GM23248 (cell line): ENCODE results near the gene ABCG5. TPM values are rescaled to one million over a fixed set of nuclear protein-coding genes. Genes with fewer than 3 reads are reported as not detected.

Experiments
- DNase-seq: peaks from one replicate; pipeline ENCODE4 v3.0.0-alpha.2; 2015
- H2AFZ ChIP-seq: fragments of 200-600 bp; sonication (generic); 2 replicates; pipeline ENCODE4 v1.6.1; 2016; ENCODE audit warnings: antibody characterized with exemption
- H3F3A ChIP-seq: fragments of 200-600 bp; sonication (generic); 2 replicates; pipeline ENCODE4 v1.6.1; 2016; ENCODE audit warnings: mild to moderate bottlenecking, antibody characterized with exemption, mixed run types; ENCODE audit not compliant: insufficient read depth
- H3K27ac ChIP-seq: fragments of 200-600 bp; sonication (generic); 2 replicates; pipeline ENCODE4 v1.5.1; 2016; ENCODE audit warnings: mild to moderate bottlenecking
- H3K27me3 ChIP-seq: fragments of 200-600 bp; sonication (generic); replicated peaks from 2 replicates; pipeline ENCODE4 v1.6.1; 2016; ENCODE audit warnings: mild to moderate bottlenecking; ENCODE audit not compliant: insufficient read depth
- H3K36me3 ChIP-seq: fragments of 200-600 bp; sonication (generic); 2 replicates; pipeline ENCODE4 v1.6.1; 2016; ENCODE audit warnings: low read depth, mild to moderate bottlenecking
- H3K4me1 ChIP-seq: fragments of 200-600 bp; sonication (generic); 2 replicates; pipeline ENCODE4 v1.6.1; 2016; ENCODE audit warnings: mild to moderate bottlenecking; ENCODE audit not compliant: insufficient read depth
- H3K4me2 ChIP-seq: fragments of 200-600 bp; sonication (generic); one replicate; pipeline ENCODE4 v1.6.1; 2016; ENCODE audit warnings: mild to moderate bottlenecking; ENCODE audit not compliant: unreplicated experiment
- H3K4me3 ChIP-seq: fragments of 200-600 bp; sonication (generic); 2 replicates; pipeline ENCODE4 v1.5.1; 2016; ENCODE audit warnings: mild to moderate bottlenecking
- H3K79me2 ChIP-seq: fragments of 200-600 bp; sonication (generic); 2 replicates; pipeline ENCODE4 v1.6.1; 2016; ENCODE audit warnings: mild to moderate bottlenecking; ENCODE audit not compliant: insufficient read depth
- H3K9ac ChIP-seq: fragments of 200-600 bp; sonication (generic); 2 replicates; pipeline ENCODE4 v1.6.1; 2016; ENCODE audit warnings: mild to moderate bottlenecking
- H3K9me2 ChIP-seq: fragments of 200-600 bp; sonication (generic); 2 replicates; pipeline ENCODE4 v1.6.1; 2016; ENCODE audit warnings: mixed run types, mild to moderate bottlenecking, moderate library complexity; ENCODE audit not compliant: insufficient read depth
- H3K9me3 ChIP-seq: fragments of 200-600 bp; sonication (generic); one replicate; pipeline ENCODE4 v1.6.1; 2017; ENCODE audit warnings: low read depth
- H4K20me1 ChIP-seq: fragments of 200-600 bp; sonication (generic); 2 replicates; pipeline ENCODE4 v1.6.0; 2016; ENCODE audit not compliant: insufficient read depth
- EZH2 ChIP-seq: fragments of 200-600 bp; sonication (generic); IDR thresholded peaks from 2 replicates; pipeline ENCODE4 v1.6.1; 2018; ENCODE audit warnings: antibody characterized with exemption, mild to moderate bottlenecking; ENCODE audit not compliant: insufficient read depth, poor library complexity, severe bottlenecking
- EZH2phosphoT487 ChIP-seq: fragments of 200-600 bp; sonication (generic); IDR thresholded peaks from 2 replicates; pipeline ENCODE4 v1.6.1; 2018; ENCODE audit warnings: antibody characterized with exemption, moderate library complexity, mild to moderate bottlenecking, low read depth; ENCODE audit not compliant: insufficient read depth
- WGBS, 2 experiments: methylation state at CpG; one replicate each; pipeline ENCODE4 v1.1.6; 2015 to 2017; ENCODE audit warnings: low lambda C conversion rate in 2 of 2, low coverage in 1 of 2; ENCODE audit errors: missing lambda C conversion rate in 2 of 2; 5-methylcytosine and 5-hydroxymethylcytosine counted together
- in situ Hi-C: fragments of 300-500 bp; cut with MboI; formaldehyde crosslinking; loops from 2 replicates; pipeline ENCODE4 v1.15.0; 2020
- polyA plus RNA-seq: library from polyadenylated mRNA; unstranded; fragments of >200 nt; fragmentation: Nextera tagmentation; extraction: Ambion mirVana; gene quantifications from 2 replicates; pipeline ENCODE4 v1.2.1, GENCODE V29; 2016
- total RNA-seq: library from RNA; depleted of rRNA; stranded (reverse); fragments of >200 nt; shearing (Covaris generic); gene quantifications from 2 replicates; pipeline ENCODE4 v1.2.3, GENCODE V29; 2014

Gene ABCG5
- total and polyA plus RNA-seq, 2 experiments from 2014 or later, result not detected

DNA sequence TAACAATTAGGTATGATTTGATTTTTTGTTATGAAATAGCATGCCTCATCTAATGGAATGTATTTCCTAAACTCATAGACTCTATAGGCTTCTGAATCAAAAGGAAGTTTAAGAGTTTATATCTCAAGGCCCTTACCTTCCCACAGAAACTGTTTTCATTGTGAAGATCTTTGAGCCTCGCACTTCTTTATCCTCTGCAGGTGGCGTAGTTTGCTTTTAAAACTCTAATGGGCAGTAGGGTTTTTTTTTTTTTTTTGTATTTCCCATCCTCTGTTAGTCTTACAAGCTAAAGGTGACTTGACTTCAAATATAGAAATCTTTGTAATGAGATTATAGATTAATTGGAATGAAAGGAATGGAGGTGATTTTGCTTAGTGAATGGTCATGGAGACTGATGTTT lies 36.5 kb downstream of the ABCG5 start:
- Histone ChIP-seq H3K4me3 (no peak overlapping the region), H3K4me2 (no peak overlapping the region), H3K27ac (no peak overlapping the region), H3K9me3 (no peaks in the 10 kb centered on the region), H4K20me1 (no peaks in the 10 kb centered on the region), H3K36me3 (no peaks in the 10 kb centered on the region), H3F3A (no peaks in the 10 kb centered on the region), H3K27me3 (no peaks in the 10 kb centered on the region), H3K4me1 (no peaks in the 10 kb centered on the region), H3K9me2 (no peaks in the 10 kb centered on the region), H3K9ac (no peak overlapping the region), H2AFZ (no peak overlapping the region), H3K79me2 (no peaks in the 10 kb centered on the region)
- in situ Hi-C loops, result no loop called here
- DNase-seq, result no peak
- WGBS, 2 experiments, result 95 to 99% methylated on average over 2 of the region's 2 CpGs
- TF ChIP-seq EZH2phosphoT487, result no peak
- TF ChIP-seq EZH2, result no peak

DNA sequence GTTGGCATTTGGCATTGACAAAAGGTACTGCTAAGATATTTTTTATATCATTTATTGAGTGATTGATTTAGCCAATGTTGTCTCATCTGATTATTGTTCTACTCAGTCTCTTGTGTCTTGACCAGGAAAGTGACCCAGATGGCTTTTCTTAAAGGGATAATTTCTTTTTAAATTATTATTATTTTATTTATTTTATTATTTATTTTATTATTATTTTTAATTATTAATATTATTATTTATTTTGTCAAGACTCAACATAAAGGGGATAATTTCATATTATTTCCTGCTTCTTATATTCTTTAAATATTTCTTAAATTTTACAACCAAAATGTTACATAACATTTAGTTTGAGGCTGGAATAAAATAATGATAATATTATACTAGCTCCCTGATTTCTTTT lies 37.7 kb downstream of the ABCG5 start:
- Histone ChIP-seq H3F3A (no peaks in the 10 kb centered on the region), H4K20me1 (no peaks in the 10 kb centered on the region), H3K27me3 (no peaks in the 10 kb centered on the region), H2AFZ (no peak overlapping the region), H3K79me2 (no peaks in the 10 kb centered on the region), H3K4me1 (no peaks in the 10 kb centered on the region), H3K9me2 (no peaks in the 10 kb centered on the region), H3K9ac (no peak overlapping the region), H3K27ac (no peak overlapping the region), H3K9me3 (no peaks in the 10 kb centered on the region), H3K36me3 (peaks cover 1% of the 10 kb centered on the region; the same call in 1 of the 2 replicates), H3K4me2 (no peak overlapping the region), H3K4me3 (no peak overlapping the region)
- TF ChIP-seq EZH2, result no peak
- TF ChIP-seq EZH2phosphoT487, result no peak
- no peak for DNase-seq
- in situ Hi-C loops, result no loop called here

DNA sequence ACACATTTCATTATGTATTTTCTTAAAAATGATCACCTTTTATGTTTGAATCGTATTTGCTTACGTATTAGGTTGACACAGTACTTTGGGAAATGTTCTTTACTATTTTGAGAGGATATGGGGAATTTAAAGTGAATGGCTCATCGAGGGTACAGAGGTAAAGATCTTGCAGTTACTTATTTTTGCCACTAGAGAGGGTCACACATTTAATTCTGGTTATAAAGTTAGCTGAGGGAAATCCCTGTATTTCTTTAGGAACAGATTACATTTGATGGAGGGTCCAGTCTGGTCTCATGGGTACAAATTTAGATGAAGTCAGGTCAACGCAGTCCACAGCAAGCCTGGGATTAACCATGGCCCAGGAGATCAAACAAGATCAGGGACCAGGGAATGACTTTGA lies 40.3 kb downstream of the ABCG5 start:
- no peaks in the 10 kb centered on the region for H3K9me3 ChIP-seq
- H3K27me3 ChIP-seq, result no peaks in the 10 kb centered on the region
- peaks cover 6% of the 10 kb centered on the region; the same call in 1 of the 2 replicates for H3K36me3 ChIP-seq
- DNase-seq, result peak; percentile 14
- H3K4me2 ChIP-seq, result no peak overlapping the region
- WGBS, 2 experiments, result 83 to 84% methylated on average over 4 of the region's 4 CpGs
- H3K9ac ChIP-seq, result no peak overlapping the region
- no peaks in the 10 kb centered on the region for H3K79me2 ChIP-seq
- TF ChIP-seq EZH2phosphoT487 (no peak), EZH2 (no peak)
- H3K4me3 ChIP-seq, result no peak overlapping the region
- H4K20me1 ChIP-seq, result no peaks in the 10 kb centered on the region
- in situ Hi-C loops, result no loop called here
- no peak overlapping the region for H3K27ac ChIP-seq
- H3K9me2 ChIP-seq, result no peaks in the 10 kb centered on the region
- no peak overlapping the region for H2AFZ ChIP-seq
- no peaks in the 10 kb centered on the region for H3F3A ChIP-seq
- H3K4me1 ChIP-seq, result no peaks in the 10 kb centered on the region

DNA sequence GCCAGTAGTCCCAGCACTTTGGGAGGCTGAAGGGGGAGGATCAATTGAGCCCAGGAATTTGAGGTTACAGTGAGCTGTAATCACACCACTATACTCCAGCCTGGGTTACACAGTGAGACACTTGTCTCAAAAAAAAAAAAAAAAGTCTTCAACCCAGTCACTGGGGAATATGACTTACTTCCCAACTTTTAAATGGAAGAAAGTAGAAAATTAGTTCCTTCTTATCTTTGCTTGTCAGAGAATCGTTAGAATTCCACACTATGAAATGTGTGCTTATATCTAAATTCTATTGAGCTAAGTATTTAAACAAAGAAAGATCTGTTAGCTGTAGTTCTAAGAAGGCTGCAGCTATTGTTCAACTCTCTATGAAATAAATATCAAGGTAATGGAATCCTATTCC lies 42.4 kb downstream of the ABCG5 start:
- H3K4me1 ChIP-seq, result no peaks in the 10 kb centered on the region
- no peaks in the 10 kb centered on the region for H3F3A ChIP-seq
- no peak overlapping the region for H3K4me2 ChIP-seq
- H3K27ac ChIP-seq, result no peak overlapping the region
- no peaks in the 10 kb centered on the region for H3K79me2 ChIP-seq
- peaks cover 10% of the 10 kb centered on the region for H3K36me3 ChIP-seq
- TF ChIP-seq EZH2 (no peak), EZH2phosphoT487 (no peak)
- H2AFZ ChIP-seq, result no peak overlapping the region
- no peaks in the 10 kb centered on the region for H4K20me1 ChIP-seq
- no peaks in the 10 kb centered on the region; the same call in 1 of the 2 replicates for H3K9me2 ChIP-seq
- in situ Hi-C loops, result no loop called here
- H3K9ac ChIP-seq, result no peak overlapping the region
- DNase-seq, result no peak
- H3K27me3 ChIP-seq, result no peaks in the 10 kb centered on the region
- no peaks in the 10 kb centered on the region for H3K9me3 ChIP-seq
- WGBS, 2 experiments, result 73 to 96% methylated on average over 1 of the region's 1 CpG
- no peak overlapping the region for H3K4me3 ChIP-seq

DNA sequence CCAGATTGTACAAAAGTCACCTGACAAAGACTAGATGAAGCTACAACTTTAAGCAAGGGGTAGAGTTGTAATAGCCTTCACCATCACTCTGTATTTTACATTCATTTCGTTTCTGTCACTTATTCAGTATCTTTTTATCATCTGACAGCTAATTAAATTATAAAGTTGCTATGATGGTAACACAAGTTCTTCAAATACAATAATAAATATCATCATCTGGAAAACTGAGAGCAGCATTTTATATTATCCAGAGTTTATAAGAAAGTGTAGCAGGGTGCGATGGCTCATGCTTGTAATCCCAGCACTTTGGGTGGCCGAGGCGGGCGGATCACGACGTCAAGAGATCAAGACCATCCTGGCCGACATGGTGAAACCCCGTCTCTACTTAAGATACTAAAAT lies 43.7 kb downstream of the ABCG5 start:
- Histone ChIP-seq H3K9me3 (no peaks in the 10 kb centered on the region), H4K20me1 (no peaks in the 10 kb centered on the region), H3K4me1 (no peaks in the 10 kb centered on the region), H3K36me3 (peaks cover 10% of the 10 kb centered on the region), H3F3A (no peaks in the 10 kb centered on the region), H3K79me2 (no peaks in the 10 kb centered on the region), H3K4me2 (no peak overlapping the region), H3K27ac (no peak overlapping the region), H3K27me3 (no peaks in the 10 kb centered on the region), H3K4me3 (no peak overlapping the region), H3K9ac (no peak overlapping the region), H3K9me2 (no peaks in the 10 kb centered on the region; the same call in 1 of the 2 replicates), H2AFZ (no peak overlapping the region)
- 95 to 96% methylated on average over 9 of the region's 9 CpGs for WGBS, 2 experiments
- in situ Hi-C loops, result no loop called here
- DNase-seq, result no peak
- TF ChIP-seq EZH2 (no peak), EZH2phosphoT487 (no peak)
